ENCODE measurements around the gene NSMCE3.
"Not testable (repeated sequence)": the region's sequence is repeated elsewhere in the genome, so short reads cannot be mapped to it uniquely, and the experiment has no call there.

Gene NSMCE3

GRCh38 chr15:29268706-29269484 lies 727 bp downstream of the NSMCE3 start:
- DNase-seq: no peak

GRCh38 chr15:29266052-29266582 lies 3.5 kb downstream of the NSMCE3 start:
- no peak for DNase-seq

- DNase-seq: no peak
Observed at GRCh38 chr15:29263289-29263688, 6.3 kb downstream of the NSMCE3 start.

- DNase-seq: no peak
Observed at GRCh38 chr15:29262738-29263137, 6.9 kb downstream of the NSMCE3 start.

- DNase-seq: no peak
Observed at GRCh38 chr15:29260896-29261295, 8.7 kb downstream of the NSMCE3 start.

- DNase-seq: no peak
Observed at GRCh38 chr15:29259233-29259632, 10.4 kb downstream of the NSMCE3 start.

GRCh38 chr15:29252234-29252633 lies 17.4 kb downstream of the NSMCE3 start:
- no peak for DNase-seq

GRCh38 chr15:29244544-29244943 lies 25.1 kb downstream of the NSMCE3 start:
- no peak for DNase-seq

- no peak for DNase-seq
Observed at GRCh38 chr15:29244123-29244522, 25.5 kb downstream of the NSMCE3 start.

- no peak for DNase-seq
Observed at GRCh38 chr15:29242456-29243242, 27.0 kb downstream of the NSMCE3 start.

GRCh38 chr15:29241207-29241606 lies 28.4 kb downstream of the NSMCE3 start:
- no peak for DNase-seq

- no peak for DNase-seq
Observed at GRCh38 chr15:29239395-29239794, 30.2 kb downstream of the NSMCE3 start.

GRCh38 chr15:29233566-29233965 lies 36.1 kb downstream of the NSMCE3 start:
- DNase-seq: no peak

- no peak for DNase-seq
Observed at GRCh38 chr15:29226436-29227208, 43.0 kb downstream of the NSMCE3 start.

- no peak for DNase-seq
Observed at GRCh38 chr15:29225534-29226234, 43.9 kb downstream of the NSMCE3 start.

- not testable (repeated sequence) for DNase-seq
Observed at GRCh38 chr15:29224987-29225363, 44.6 kb downstream of the NSMCE3 start.

GRCh38 chr15:29224235-29224986 lies 45.2 kb downstream of the NSMCE3 start:
- DNase-seq: not testable (repeated sequence)

- DNase-seq: no peak
Observed at GRCh38 chr15:29223640-29224039, 46.0 kb downstream of the NSMCE3 start.

- no peak for DNase-seq
Observed at GRCh38 chr15:29222129-29222853, 47.3 kb downstream of the NSMCE3 start.

- no peak for DNase-seq
Observed at GRCh38 chr15:29220852-29221251, 48.8 kb downstream of the NSMCE3 start.

GRCh38 chr15:29216955-29217354 lies 52.7 kb downstream of the NSMCE3 start:
- no peak for DNase-seq

Measured in NCI-H1694 (cell line).